Astrocyte of the spinal cord (primary cell): ENCODE results near the gene INSC.

Experiments used
- DNase-seq: peaks from one replicate; pipeline ENCODE4 v3.0.0; 2011; ENCODE audit warnings: low read depth, low spot score
- H3K4me3 ChIP-seq: 2 replicates; pipeline ENCODE4 v1.5.1; 2011; ENCODE audit warnings: low read depth, mild to moderate bottlenecking, low read length, moderate library complexity
- CTCF ChIP-seq: IDR thresholded peaks from 2 replicates; pipeline ENCODE4 v1.5.1; 2012; ENCODE audit warnings: low read depth, mild to moderate bottlenecking, low read length, inconsistent platforms
- in situ Hi-C: cut with HindIII; loops from 2 replicates; pipeline ENCODE4 v1.10.0; 2017; ENCODE audit warnings: low sequenced_read_pairs

INSC gene

DNA sequence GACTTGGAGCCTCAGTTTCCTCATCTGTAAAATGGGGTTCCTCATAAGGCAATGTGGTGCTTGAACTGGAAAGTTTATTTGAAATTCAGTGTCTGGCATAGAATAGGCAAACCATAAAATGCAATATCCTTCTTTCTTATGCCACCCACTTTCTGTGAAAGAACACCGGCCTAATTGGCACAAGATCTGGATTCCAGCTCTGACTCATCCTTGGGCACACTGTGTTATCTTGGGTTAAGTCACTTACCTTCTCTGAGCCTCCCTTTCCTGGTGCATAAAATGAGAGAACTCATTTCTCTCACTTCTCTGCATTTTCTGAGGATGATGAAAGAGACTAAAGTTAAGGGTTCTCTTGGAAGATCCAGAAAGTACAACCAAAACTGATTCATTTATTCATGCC is 5.1 kb downstream of the INSC start:
- no peak for DNase-seq
- no peak overlapping the region for H3K4me3 ChIP-seq
- TF ChIP-seq CTCF = no peak
- in situ Hi-C loops = no loop called here

DNA sequence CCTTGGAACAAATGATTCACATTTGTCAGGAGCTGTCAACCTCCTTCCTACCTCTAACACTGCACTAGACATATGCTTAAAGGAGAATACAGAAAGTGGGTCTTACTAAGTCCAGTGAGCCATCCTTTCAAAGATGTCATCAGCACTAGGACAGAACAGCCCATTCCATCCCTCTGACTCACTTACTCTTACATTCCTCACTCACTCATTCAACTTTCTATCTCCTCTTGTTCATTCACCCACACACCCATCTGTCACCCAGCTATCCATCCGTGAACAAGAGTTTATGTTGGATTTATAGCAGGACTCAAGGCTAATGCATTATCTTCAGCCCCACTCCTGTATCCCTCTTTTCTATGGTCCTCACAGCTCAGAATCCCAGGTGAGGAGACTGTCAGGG is 9.1 kb downstream of the INSC start:
- in situ Hi-C loops = no loop called here
- peak; percentile 62 for DNase-seq
- no peak overlapping the region for H3K4me3 ChIP-seq
- no peak for TF ChIP-seq CTCF

GRCh38 chr11:15124528-15124927 is 9.8 kb downstream of the INSC start:
- in situ Hi-C loops = no loop called here
- DNase-seq = no peak
- no peak overlapping the region for H3K4me3 ChIP-seq
- TF ChIP-seq CTCF = no peak

GRCh38 chr11:15127341-15127740 is 12.6 kb downstream of the INSC start:
- in situ Hi-C loops = no loop called here
- DNase-seq = peak; percentile 54
- H3K4me3 ChIP-seq = no peak overlapping the region
- TF ChIP-seq CTCF = no peak

GRCh38 chr11:15128621-15129020 is 13.9 kb downstream of the INSC start:
- no peak for TF ChIP-seq CTCF
- in situ Hi-C loops = no loop called here
- H3K4me3 ChIP-seq = no peak overlapping the region
- DNase-seq = no peak

- no peak for TF ChIP-seq CTCF
- in situ Hi-C loops = no loop called here
- DNase-seq = no peak
- H3K4me3 ChIP-seq = no peak overlapping the region
These were observed 21.4 kb downstream of the INSC start for GRCh38 chr11:15136166-15136565.
